Nephron progenitor cell (in vitro differentiated cells): ENCODE data around the gene PAQR5.

Experiments
- DNase-seq: peaks from one replicate; pipeline ENCODE4 v3.0.0; 2021
- H3K27ac Mint-ChIP-seq: 2 replicates; pipeline ENCODE4 v1.8.0; 2021; ENCODE audit warnings: mild to moderate bottlenecking, moderate library complexity, mixed read lengths
- H3K27me3 Mint-ChIP-seq: 2 replicates; pipeline ENCODE4 v1.8.0; 2021; ENCODE audit warnings: mild to moderate bottlenecking, low read depth, mixed read lengths; ENCODE audit not compliant: poor library complexity
- H3K36me3 Mint-ChIP-seq: 2 replicates; pipeline ENCODE4 v1.8.0; 2021; ENCODE audit warnings: low read depth, mixed read lengths
- H3K4me1 Mint-ChIP-seq: 2 replicates; pipeline ENCODE4 v1.8.0; 2021; ENCODE audit warnings: mixed read lengths
- H3K4me3 Mint-ChIP-seq: 2 replicates; pipeline ENCODE4 v1.8.0; 2021; ENCODE audit warnings: mild to moderate bottlenecking, moderate library complexity, mixed read lengths
- H3K9me3 Mint-ChIP-seq: 2 replicates; pipeline ENCODE4 v1.8.0; 2021; ENCODE audit warnings: mild to moderate bottlenecking, moderate library complexity, mixed read lengths
- CTCF ChIP-seq: fragments of 200-600 bp; sonication (generic); IDR thresholded peaks from 2 replicates; pipeline ENCODE4 v1.5.0; 2021; ENCODE audit warnings: antibody characterized with exemption

PAQR5 gene

GRCh38 chr15:69422336-69422895 lies 123.7 kb downstream of the PAQR5 start:
- H3K27ac Mint-ChIP-seq, result no peak overlapping the region
- no peaks in the 10 kb centered on the region for H3K27me3 Mint-ChIP-seq
- DNase-seq, result no peak
- H3K4me3 Mint-ChIP-seq, result no peak overlapping the region
- no peaks in the 10 kb centered on the region for H3K9me3 Mint-ChIP-seq
- no peak for TF ChIP-seq CTCF
- peaks cover 60% of the 10 kb centered on the region for H3K36me3 Mint-ChIP-seq
- H3K4me1 Mint-ChIP-seq, result no peaks in the 10 kb centered on the region

- no peak for TF ChIP-seq CTCF
- no peak for DNase-seq
These were observed 125.3 kb downstream of the PAQR5 start for GRCh38 chr15:69424001-69424400.

GRCh38 chr15:69424748-69425413 lies 126.2 kb downstream of the PAQR5 start:
- H3K27ac Mint-ChIP-seq, result no peak overlapping the region
- DNase-seq, result no peak
- H3K4me3 Mint-ChIP-seq, result no peak overlapping the region
- no peaks in the 10 kb centered on the region for H3K4me1 Mint-ChIP-seq
- H3K9me3 Mint-ChIP-seq, result no peaks in the 10 kb centered on the region
- H3K36me3 Mint-ChIP-seq, result peaks cover 59% of the 10 kb centered on the region
- no peaks in the 10 kb centered on the region for H3K27me3 Mint-ChIP-seq
- TF ChIP-seq CTCF, result no peak

More at GRCh38 chr15:69424001-69424400, 125.3 kb downstream of the PAQR5 start:
- Mint-ChIP-seq H3K27me3 (no peaks in the 10 kb centered on the region), H3K4me3 (no peak overlapping the region), H3K36me3 (peaks cover 61% of the 10 kb centered on the region), H3K27ac (no peak overlapping the region), H3K9me3 (no peaks in the 10 kb centered on the region), H3K4me1 (no peaks in the 10 kb centered on the region)

- Mint-ChIP-seq H3K27me3 (no peaks in the 10 kb centered on the region), H3K4me3 (no peak overlapping the region), H3K9me3 (no peaks in the 10 kb centered on the region), H3K4me1 (no peaks in the 10 kb centered on the region), H3K36me3 (peaks cover 64% of the 10 kb centered on the region), H3K27ac (no peak overlapping the region)
- DNase-seq, result no peak
- no peak for TF ChIP-seq CTCF
These were observed 135.1 kb downstream of the PAQR5 start for GRCh38 chr15:69433831-69434230.

GRCh38 chr15:69434238-69434637 lies 135.5 kb downstream of the PAQR5 start:
- no peak for DNase-seq
- Mint-ChIP-seq H3K4me3 (no peak overlapping the region), H3K36me3 (peaks cover 62% of the 10 kb centered on the region), H3K27me3 (no peaks in the 10 kb centered on the region), H3K9me3 (no peaks in the 10 kb centered on the region), H3K27ac (no peak overlapping the region), H3K4me1 (no peaks in the 10 kb centered on the region)
- TF ChIP-seq CTCF, result no peak

- Mint-ChIP-seq H3K4me1 (no peaks in the 10 kb centered on the region), H3K9me3 (no peaks in the 10 kb centered on the region), H3K4me3 (no peak overlapping the region), H3K36me3 (peaks cover 62% of the 10 kb centered on the region), H3K27ac (no peak overlapping the region), H3K27me3 (no peaks in the 10 kb centered on the region)
- TF ChIP-seq CTCF, result no peak
- no peak for DNase-seq
These were observed 136.0 kb downstream of the PAQR5 start for GRCh38 chr15:69434679-69435078.
